ENCODE results near the gene GFM1. TPM values are rescaled to one million over a fixed set of nuclear protein-coding genes. Genes with fewer than 3 reads are reported as not detected.

Gene GFM1
- total and polyA plus RNA-seq, 2 of the 13 experiments (the other 11 are each of a cell fraction or from before 2014, with no cell fraction given), result 10.5 to 59.0 TPM

GRCh38 chr3:158680861-158681260, 36.5 kb downstream of the GFM1 start:
- H3K36me3 ChIP-seq (replicated peaks in 1 of 2; ENCODE audit: control insufficient read depth in 1 of 2, insufficient read depth in 2 of 2, low read length in 2 of 2), result peaks cover 3 to 9% of the 10 kb centered on the region in 2 experiments; a peak in 4 of 5 replicates
- H3K9me3 ChIP-seq (ENCODE audit: low read length), result no peaks in the 10 kb centered on the region
- DNase-seq (ENCODE audit: low spot score), result no peak
- no peak for TF ChIP-seq HOXA3 (CRISPR knock-in tag; IDR thresholded peaks at IDR 0.05)
- TF ChIP-seq ZNF567 (CRISPR knock-in tag; IDR thresholded peaks at IDR 0.05; ENCODE audit: borderline replicate concordance), result no peak
- no peak for TF ChIP-seq SP4 (CRISPR knock-in tag; IDR thresholded peaks at IDR 0.05)
- TF ChIP-seq RARA (CRISPR knock-in tag; IDR thresholded peaks at IDR 0.05), result no peak
- TF ChIP-seq NPAS2 (CRISPR knock-in tag; IDR thresholded peaks at IDR 0.05; ENCODE audit: borderline replicate concordance), result no peak
- TF ChIP-seq TCF7L2 (IDR thresholded peaks at IDR 0.05; ENCODE audit: low read depth, low read length), result no peak
- no peak for TF ChIP-seq FOSL2 (CRISPR knock-in tag; IDR thresholded peaks at IDR 0.05)
- TF ChIP-seq GPN1 (CRISPR knock-in tag; IDR thresholded peaks at IDR 0.05; ENCODE audit: borderline replicate concordance), result no peak
- no peak for TF ChIP-seq THYN1 (CRISPR knock-in tag; IDR thresholded peaks at IDR 0.05; ENCODE audit: borderline replicate concordance, low read depth)
- CTCF ChIA-PET (ENCODE audit: low intra/inter-chr PET ratio, low total read pairs), result no interaction called here
- H3K27me3 ChIP-seq (ENCODE audit: control insufficient read depth in 1 of 2, insufficient read depth in 2 of 2, low read length in 2 of 2), result no peaks in the 10 kb centered on the region
- 100% methylated on average over 2 of the region's 2 CpGs for WGBS (ENCODE audit: low lambda C conversion rate)
- H3K4me1 ChIP-seq (ENCODE audit: insufficient read depth, low read length), result no peaks in the 10 kb centered on the region
- no peak for ATAC-seq
- no TSS peak for BruUV-seq (replicated peaks)
- no peak overlapping the region for H3K4me2 ChIP-seq (ENCODE audit: low read depth, low read length)
- H3K4me3 ChIP-seq (replicated peaks in 1 of 3; ENCODE audit: insufficient read depth in 1 of 3, low read depth in 2 of 3, low read length in 3 of 3), result no peak overlapping the region
- no peaks in the 10 kb centered on the region for H4K20me1 ChIP-seq (ENCODE audit: insufficient read depth, low read length)
- H3K9ac ChIP-seq (ENCODE audit: insufficient read depth, low read depth, low read length), result no peak overlapping the region
- H3K79me2 ChIP-seq (ENCODE audit: insufficient read depth, low read length), result no peaks in the 10 kb centered on the region
- intact Hi-C loops (cut with micrococcal nuclease; ENCODE audit: unreplicated experiment), result no loop called here
- no peak overlapping the region for H2AFZ ChIP-seq (ENCODE audit: low read length)
- no peak for FAIRE-seq
- in situ Hi-C loops (cut with HindIII; ENCODE audit: extremely low pct_ligation_motif_present, low pct_unique_long_range_greater_than_20kb), result no loop called here
- POLR2A ChIA-PET, result no interaction called here
- no peak overlapping the region for H3K27ac ChIP-seq (ENCODE audit: extremely low read length, insufficient read depth, low read length)

DNA sequence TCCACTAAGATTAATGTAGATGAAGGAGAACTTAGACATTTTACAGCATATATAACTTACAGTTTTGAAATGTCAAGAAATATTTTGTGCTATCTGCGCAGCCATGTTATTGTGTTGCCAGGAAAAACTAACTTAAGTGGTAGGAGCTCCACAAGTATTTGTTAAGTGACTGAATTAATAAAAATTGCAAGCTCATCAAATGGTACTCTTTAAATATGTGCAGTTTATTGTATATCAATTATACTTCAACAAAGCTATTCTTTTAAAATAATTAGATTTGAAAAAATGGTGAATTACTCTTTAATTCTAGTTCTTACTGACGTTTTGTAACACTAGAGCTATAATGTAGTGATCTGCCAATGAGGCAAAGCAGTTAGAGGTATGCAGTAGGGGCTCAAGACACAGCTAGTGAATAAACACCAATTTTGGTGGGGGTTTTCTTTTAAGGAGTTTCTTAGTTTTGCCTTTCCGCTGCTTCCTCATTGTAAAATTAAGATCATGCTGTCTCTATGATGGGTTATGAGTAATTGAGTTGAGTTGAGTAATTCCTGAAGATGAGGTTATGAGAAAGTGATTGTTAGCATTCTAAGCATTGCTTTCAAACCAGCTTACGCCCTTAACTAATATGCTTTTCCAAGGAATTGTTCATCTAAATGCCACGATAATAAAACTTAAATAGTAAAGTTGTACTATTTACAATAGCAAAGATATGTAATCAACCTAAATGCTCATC, 39.1 kb downstream of the GFM1 start:
- H3K4me1 ChIP-seq (ENCODE audit: insufficient read depth, low read length), result no peaks in the 10 kb centered on the region
- WGBS (ENCODE audit: low lambda C conversion rate), result 95% methylated on average over 5 of the region's 5 CpGs
- no peak for DNase-seq (ENCODE audit: low spot score)
- intact Hi-C loops (cut with micrococcal nuclease; ENCODE audit: unreplicated experiment), result no loop called here
- H3K9ac ChIP-seq (ENCODE audit: insufficient read depth, low read depth, low read length), result no peak overlapping the region
- no peak overlapping the region for H3K27ac ChIP-seq (ENCODE audit: extremely low read length, insufficient read depth, low read length)
- ChIA-PET POLR2A (no interaction called here), CTCF (ENCODE audit: low intra/inter-chr PET ratio, low total read pairs) (no interaction called here)
- BruUV-seq (replicated peaks), result no TSS peak
- no peak overlapping the region for H2AFZ ChIP-seq (ENCODE audit: low read length)
- H3K79me2 ChIP-seq (ENCODE audit: insufficient read depth, low read length), result no peaks in the 10 kb centered on the region
- no peak for ATAC-seq
- no peak overlapping the region for H3K4me2 ChIP-seq (ENCODE audit: low read depth, low read length)
- no peaks in the 10 kb centered on the region for H3K27me3 ChIP-seq (ENCODE audit: control insufficient read depth in 1 of 2, insufficient read depth in 2 of 2, low read length in 2 of 2)
- H3K4me3 ChIP-seq (replicated peaks in 1 of 3; ENCODE audit: insufficient read depth in 1 of 3, low read depth in 2 of 3, low read length in 3 of 3), result no peak overlapping the region
- H3K9me3 ChIP-seq (ENCODE audit: low read length), result no peaks in the 10 kb centered on the region
- H3K36me3 ChIP-seq (replicated peaks in 1 of 2; ENCODE audit: control insufficient read depth in 1 of 2, insufficient read depth in 2 of 2, low read length in 2 of 2), result peaks cover 1 to 5% of the 10 kb centered on the region in 2 experiments; a peak in 3 of 5 replicates
- in situ Hi-C loops (cut with HindIII; ENCODE audit: extremely low pct_ligation_motif_present, low pct_unique_long_range_greater_than_20kb), result no loop called here
- FAIRE-seq, result no peak
- H4K20me1 ChIP-seq (ENCODE audit: insufficient read depth, low read length), result no peaks in the 10 kb centered on the region
- TF ChIP-seq TBP (CRISPR knock-in tag; IDR thresholded peaks at IDR 0.05), result no peak
- no peak for TF ChIP-seq FOXA1 (IDR thresholded peaks at IDR 0.05)
- no peak for TF ChIP-seq FOXA1 (CRISPR knock-in tag; IDR thresholded peaks at IDR 0.05)
- no peak for TF ChIP-seq STAG1 (CRISPR knock-in tag; IDR thresholded peaks at IDR 0.05)
- TF ChIP-seq ZBTB37 (CRISPR knock-in tag; IDR thresholded peaks at IDR 0.05), result no peak
- TF ChIP-seq KLF15 (CRISPR knock-in tag; IDR thresholded peaks at IDR 0.05; ENCODE audit: borderline replicate concordance), result no peak
- TF ChIP-seq, protein P1, sequence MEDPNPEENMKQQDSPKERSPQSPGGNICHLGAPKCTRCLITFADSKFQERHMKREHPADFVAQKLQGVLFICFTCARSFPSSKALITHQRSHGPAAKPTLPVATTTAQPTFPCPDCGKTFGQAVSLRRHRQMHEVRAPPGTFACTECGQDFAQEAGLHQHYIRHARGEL (CRISPR knock-in tag; IDR thresholded peaks at IDR 0.05), result no peak
- no peak for TF ChIP-seq FOXJ3 (CRISPR knock-in tag; IDR thresholded peaks at IDR 0.05; ENCODE audit: borderline replicate concordance)
- no peak for TF ChIP-seq ZNF746 (CRISPR knock-in tag; IDR thresholded peaks at IDR 0.05)
- peak; percentile 77 for TF ChIP-seq MAFF (IDR thresholded peaks at IDR 0.05; ENCODE audit: low read depth, low read length)
- no peak for TF ChIP-seq RNF2 (conservative IDR thresholded peaks at IDR 0.05; ENCODE audit: low read depth)
